Coronary artery (tissue), 2 donors: ENCODE measurements around the gene YTHDC2.
A peak's percentile ranks its signal among the peaks of the same experiment; 100 is the strongest.

Experiments
- DNase-seq: peaks from one replicate; pipeline ENCODE4 v3.0.0-alpha.2; 2017; ENCODE audit warnings: low spot score
- H3K27ac ChIP-seq, 2 donors: fragments of 200-600 bp; sonication (generic); one replicate each; pipeline ENCODE4 v1.5.1; 2016 to 2019
- H3K4me3 ChIP-seq: fragments of 200-600 bp; sonication (generic); 2 replicates; pipeline ENCODE4 v1.5.1; 2016; ENCODE audit warnings: mild to moderate bottlenecking, moderate library complexity
- CTCF ChIP-seq: fragments of 200-600 bp; sonication (generic); IDR thresholded peaks from one replicate; pipeline ENCODE4 v1.5.1; 2019; ENCODE audit warnings: antibody characterized with exemption

Gene YTHDC2

DNA sequence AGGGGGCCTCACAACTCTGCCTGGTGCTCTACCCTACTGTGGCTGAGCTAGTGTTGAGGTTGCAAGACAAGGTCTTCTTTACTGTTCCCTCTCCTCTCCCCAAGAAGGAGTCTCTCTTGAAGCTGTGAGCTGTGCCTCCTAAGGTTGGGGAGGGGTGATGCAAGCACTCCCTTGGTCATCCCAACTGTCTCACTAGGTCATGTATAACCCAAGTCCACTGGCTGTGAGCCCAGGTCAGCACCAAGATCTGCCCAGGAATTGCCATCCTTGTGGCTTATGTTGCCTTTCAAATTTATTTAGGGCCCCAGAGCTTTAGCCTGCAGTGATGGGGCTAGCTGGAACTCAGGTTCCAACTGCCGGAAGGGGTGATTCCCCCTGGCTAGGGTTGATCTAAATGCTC, 10.3 kb upstream of the YTHDC2 start:
- no peak for DNase-seq
- Histone ChIP-seq H3K27ac (no peak overlapping the region), H3K4me3 (no peak overlapping the region)
- no peak for TF ChIP-seq CTCF

GRCh38 chr5:113505181-113505580, 8.3 kb upstream of the YTHDC2 start:
- no peak for DNase-seq
- no peak overlapping the region for H3K4me3 ChIP-seq
- no peak for TF ChIP-seq CTCF

GRCh38 chr5:113507601-113508000, 5.9 kb upstream of the YTHDC2 start:
- DNase-seq, result no peak
- H3K27ac ChIP-seq, result no peak overlapping the region
- H3K4me3 ChIP-seq, result no peak overlapping the region
- TF ChIP-seq CTCF, result no peak

More at GRCh38 chr5:113505181-113505580, 8.3 kb upstream of the YTHDC2 start:
- no peak overlapping the region for H3K27ac ChIP-seq

- Histone ChIP-seq H3K4me3 (no peak overlapping the region), H3K27ac (peak overlapping the region in 1 of 2 donors; percentile 7)
- no peak for DNase-seq
- no peak for TF ChIP-seq CTCF
These were observed 4.7 kb upstream of the YTHDC2 start for GRCh38 chr5:113508756-113509155.

- DNase-seq, result no peak
- H3K4me3 ChIP-seq, result no peak overlapping the region
- no peak overlapping the region for H3K27ac ChIP-seq
- TF ChIP-seq CTCF, result no peak
These were observed 2.5 kb upstream of the YTHDC2 start for GRCh38 chr5:113510836-113511451.

DNA sequence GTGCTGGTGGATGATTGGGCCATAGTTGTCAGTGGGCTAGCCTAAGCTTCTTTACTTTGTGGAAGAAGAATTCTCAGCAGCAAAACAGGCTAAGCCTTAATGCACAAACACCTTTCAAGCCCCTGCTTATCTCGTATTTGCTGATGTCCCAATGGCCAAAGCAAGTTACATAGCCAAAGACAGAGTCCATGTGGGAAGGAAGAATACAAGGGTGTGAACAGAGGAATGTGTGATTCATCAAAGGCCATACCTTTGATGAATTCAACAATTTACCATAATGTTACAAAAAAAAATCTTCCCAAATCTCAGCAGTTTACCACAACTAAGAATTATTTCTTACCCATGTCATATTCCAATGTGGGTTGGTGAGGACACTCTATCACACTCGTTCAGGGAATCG, 1.2 kb upstream of the YTHDC2 start:
- Histone ChIP-seq H3K27ac (no peak overlapping the region), H3K4me3 (no peak overlapping the region)
- DNase-seq, result no peak
- no peak for TF ChIP-seq CTCF

GRCh38 chr5:113514289-113514635, 768 bp downstream of the YTHDC2 start:
- peak overlapping the region; percentile 98 to 99 for H3K27ac ChIP-seq
- peak overlapping the region; percentile 90 for H3K4me3 ChIP-seq
- no peak for TF ChIP-seq CTCF
- DNase-seq, result no peak
